Fibroblast of pulmonary artery (primary cell): Measurements from ENCODE around the gene PLPPR3.

Source experiments
- DNase-seq: peaks from one replicate; pipeline ENCODE4 v3.0.0-alpha.2; 2010; ENCODE audit warnings: low read depth
- H3K4me3 ChIP-seq: replicated peaks from 2 replicates; pipeline ENCODE4 v1.5.1; 2011; ENCODE audit warnings: low read depth, mild to moderate bottlenecking, control low read depth, low read length, moderate library complexity
- TF ChIP-seq, protein P1 (sequence below): IDR thresholded peaks from 2 replicates; pipeline ENCODE4 v1.5.1; 2011; ENCODE audit warnings: mild to moderate bottlenecking, control low read depth, low read length, inconsistent platforms; ENCODE audit errors: missing control alignments

Gene PLPPR3

GRCh38 chr19:821825-822503 is at the start of gene PLPPR3:
Gene PLPPR3, minus strand, starts transcription at chr19:821955. Its CDS starts 396 bp downstream, at chr19:821559.
- TF ChIP-seq, protein P1, sequence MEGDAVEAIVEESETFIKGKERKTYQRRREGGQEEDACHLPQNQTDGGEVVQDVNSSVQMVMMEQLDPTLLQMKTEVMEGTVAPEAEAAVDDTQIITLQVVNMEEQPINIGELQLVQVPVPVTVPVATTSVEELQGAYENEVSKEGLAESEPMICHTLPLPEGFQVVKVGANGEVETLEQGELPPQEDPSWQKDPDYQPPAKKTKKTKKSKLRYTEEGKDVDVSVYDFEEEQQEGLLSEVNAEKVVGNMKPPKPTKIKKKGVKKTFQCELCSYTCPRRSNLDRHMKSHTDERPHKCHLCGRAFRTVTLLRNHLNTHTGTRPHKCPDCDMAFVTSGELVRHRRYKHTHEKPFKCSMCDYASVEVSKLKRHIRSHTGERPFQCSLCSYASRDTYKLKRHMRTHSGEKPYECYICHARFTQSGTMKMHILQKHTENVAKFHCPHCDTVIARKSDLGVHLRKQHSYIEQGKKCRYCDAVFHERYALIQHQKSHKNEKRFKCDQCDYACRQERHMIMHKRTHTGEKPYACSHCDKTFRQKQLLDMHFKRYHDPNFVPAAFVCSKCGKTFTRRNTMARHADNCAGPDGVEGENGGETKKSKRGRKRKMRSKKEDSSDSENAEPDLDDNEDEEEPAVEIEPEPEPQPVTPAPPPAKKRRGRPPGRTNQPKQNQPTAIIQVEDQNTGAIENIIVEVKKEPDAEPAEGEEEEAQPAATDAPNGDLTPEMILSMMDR: no peak
- DNase-seq: no peak
- H3K4me3 ChIP-seq: peak within 1 kb of the TSS; percentile 24

DNA sequence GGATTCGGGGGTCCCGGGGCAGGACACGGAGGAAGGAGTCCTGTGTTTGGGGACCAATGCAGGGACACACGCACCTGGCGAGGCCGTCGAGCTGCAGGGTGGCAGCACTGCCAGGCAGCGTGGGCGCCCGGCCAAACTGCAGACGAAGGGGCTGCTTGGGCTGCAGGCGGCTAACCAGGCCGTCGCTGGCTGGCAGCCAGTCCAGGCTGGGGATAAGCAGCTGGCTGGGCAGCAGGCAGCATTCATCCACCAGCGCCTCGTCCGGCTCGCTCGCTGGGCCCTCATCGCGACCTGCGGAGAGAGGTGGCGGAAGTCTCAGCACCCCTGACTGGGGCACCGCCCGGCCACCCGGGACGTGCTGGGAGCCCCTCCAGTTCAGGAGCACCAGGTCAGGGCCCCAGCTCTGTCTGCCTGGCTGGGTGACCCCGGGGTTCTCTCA is 49.2 kb upstream of the PLPPR3 start:
- TF ChIP-seq, protein P1: no peak
- no peak for DNase-seq
- no peak overlapping the region for H3K4me3 ChIP-seq

DNA sequence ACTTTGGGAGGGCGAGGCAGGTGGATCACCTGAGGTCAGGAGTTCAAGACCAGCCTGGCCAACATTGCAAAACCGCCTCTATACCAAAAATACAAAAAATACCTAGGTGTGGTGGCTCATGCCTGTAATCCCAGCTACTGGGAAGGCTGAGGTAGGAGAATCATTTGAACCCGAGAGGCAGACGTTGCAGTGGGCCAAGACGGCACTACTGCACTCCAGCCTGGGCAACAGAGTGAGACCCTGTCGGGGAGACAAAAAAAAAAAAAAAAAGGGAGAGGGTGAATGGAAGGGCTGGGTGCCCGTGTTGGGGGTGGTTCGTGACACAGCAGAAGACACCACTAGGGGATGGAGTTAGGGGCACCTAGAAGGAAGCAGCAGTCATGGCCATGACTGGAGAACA is 48.6 kb upstream of the PLPPR3 start:
- DNase-seq: no peak
- TF ChIP-seq, protein P1: no peak
- no peak overlapping the region for H3K4me3 ChIP-seq

DNA sequence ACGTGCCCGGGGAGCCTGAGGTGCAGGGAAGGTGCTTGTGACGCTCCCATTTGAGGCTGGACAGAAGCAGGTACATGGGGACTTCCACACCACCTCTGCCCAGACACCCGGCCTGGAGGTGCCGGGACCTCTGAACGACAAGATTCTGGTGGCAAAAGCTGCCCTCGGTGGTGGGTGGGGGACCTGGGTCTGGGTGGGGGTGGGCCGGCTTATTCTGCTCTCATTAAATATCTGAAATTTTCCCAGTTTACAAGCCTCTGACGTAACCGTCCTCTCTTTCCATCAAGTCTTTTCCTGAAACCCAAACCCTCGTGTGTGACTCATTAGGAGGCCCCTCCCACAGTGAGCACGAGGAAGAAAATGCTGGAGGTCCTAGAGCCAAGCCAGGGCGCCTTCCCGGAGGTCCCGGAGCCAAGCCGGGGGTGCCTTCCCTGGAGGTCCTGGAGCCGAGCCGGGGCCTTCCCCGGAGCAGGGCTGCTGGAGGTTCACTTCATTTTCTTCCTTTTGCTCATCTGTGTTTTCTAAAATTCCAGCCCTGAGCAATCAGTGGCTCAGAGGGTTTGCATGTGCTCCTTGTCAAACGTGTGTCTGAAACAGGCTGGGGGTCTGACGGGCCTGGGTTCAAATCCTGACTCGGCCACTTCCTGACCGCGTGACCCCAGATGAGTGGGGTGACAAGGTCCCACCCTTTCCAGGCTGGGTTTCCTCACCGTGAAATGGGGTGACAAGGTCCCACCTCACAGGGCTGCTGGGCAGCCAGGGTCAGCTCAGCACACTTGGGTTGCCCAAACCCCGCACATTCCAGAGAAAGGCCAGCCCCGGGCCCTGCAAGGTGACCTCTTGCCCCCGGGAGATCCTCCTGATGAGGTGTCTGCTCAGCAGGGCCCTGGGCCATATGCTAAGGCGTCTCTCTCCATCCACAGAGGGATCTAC is 47.8 kb upstream of the PLPPR3 start:
- DNase-seq: peak; percentile 89
- H3K4me3 ChIP-seq: no peak overlapping the region
- TF ChIP-seq, protein P1: no peak

- no peak overlapping the region for H3K4me3 ChIP-seq
- no peak for DNase-seq
- TF ChIP-seq, protein P1: no peak
Measured at GRCh38 chr19:868458-869244, 46.9 kb upstream of the PLPPR3 start.

DNA sequence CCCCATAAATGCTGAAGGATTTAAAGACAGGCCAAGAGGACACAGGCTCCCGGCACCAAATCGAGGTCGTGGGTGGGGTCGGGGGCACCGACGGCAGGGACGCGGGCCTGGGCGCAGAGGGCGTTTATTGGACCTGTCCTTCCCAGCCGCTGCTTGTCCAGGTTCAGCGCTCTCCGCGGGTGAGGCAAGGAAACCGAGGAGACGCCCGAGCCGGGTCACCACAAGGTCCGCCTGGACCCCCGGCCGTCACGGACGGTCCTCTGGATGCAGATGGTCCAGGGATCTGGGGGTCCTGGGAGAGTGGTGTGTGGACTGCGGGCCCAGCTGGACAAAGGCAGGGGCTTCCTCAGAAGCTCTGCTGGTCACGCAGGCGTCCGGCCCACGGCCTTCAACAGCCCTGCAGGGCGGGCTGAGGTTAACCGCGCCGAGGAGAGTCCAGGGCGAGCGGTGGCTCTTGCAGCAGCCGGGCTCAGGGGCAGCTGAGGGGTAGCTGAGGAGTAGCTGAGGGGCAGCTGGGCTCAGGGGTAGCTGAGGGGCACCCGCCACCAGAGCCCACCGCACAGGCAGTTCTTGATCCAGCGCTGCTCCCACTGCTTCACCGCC is 46.2 kb upstream of the PLPPR3 start:
- no peak for DNase-seq
- TF ChIP-seq, protein P1: no peak
- H3K4me3 ChIP-seq: no peak overlapping the region
